ENCODE data around the gene PPP2R2C.

- TF ChIP-seq FOXJ3 (CRISPR knock-in tag; IDR thresholded peaks at IDR 0.05) (no peak), CTCF (IDR thresholded peaks at IDR 0.05) (no peak), JUND (IDR thresholded peaks at IDR 0.05) (no peak), EP300 (IDR thresholded peaks at IDR 0.05; ENCODE audit: borderline replicate concordance in 1 of 2, low read depth in 1 of 2, low read length in 1 of 2) (no peak), EZH2phosphoT487 (IDR thresholded peaks at IDR 0.05; ENCODE audit: borderline replicate concordance, low read depth) (no peak), MEF2A (IDR thresholded peaks at IDR 0.05; ENCODE audit: borderline replicate concordance, low read depth) (no peak), MAX (IDR thresholded peaks at IDR 0.05; ENCODE audit: low read depth) (no peak), MXI1 (IDR thresholded peaks at IDR 0.05; ENCODE audit: low read depth, low read length) (no peak), RFX5 (IDR thresholded peaks at IDR 0.05; ENCODE audit: low read length) (no peak), RCOR1 (IDR thresholded peaks at IDR 0.05; ENCODE audit: low read length) (no peak), CHD2 (IDR thresholded peaks at IDR 0.05; ENCODE audit: low read length, partially characterized antibody) (no peak), SMC3 (IDR thresholded peaks at IDR 0.05; ENCODE audit: low read depth, low read length) (no peak), REST (IDR thresholded peaks at IDR 0.05; ENCODE audit: low read depth, low read length) (no peak)
- TF ChIP-seq, protein P1, sequence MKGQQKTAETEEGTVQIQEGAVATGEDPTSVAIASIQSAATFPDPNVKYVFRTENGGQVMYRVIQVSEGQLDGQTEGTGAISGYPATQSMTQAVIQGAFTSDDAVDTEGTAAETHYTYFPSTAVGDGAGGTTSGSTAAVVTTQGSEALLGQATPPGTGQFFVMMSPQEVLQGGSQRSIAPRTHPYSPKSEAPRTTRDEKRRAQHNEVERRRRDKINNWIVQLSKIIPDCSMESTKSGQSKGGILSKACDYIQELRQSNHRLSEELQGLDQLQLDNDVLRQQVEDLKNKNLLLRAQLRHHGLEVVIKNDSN (IDR thresholded peaks at IDR 0.05; ENCODE audit: borderline replicate concordance, low read depth): no peak
Measured at GRCh38 chr4:6298852-6299251, 173.6 kb downstream of the PPP2R2C start.

Measured in SK-N-SH (cell line).